Natural killer cell treated with Interleukin-12 subunit alpha and Interleukin-12 subunit beta and Interleukin-15 and Interleukin-18, amount 100 ng/mL, for 72 hours (primary cell): ENCODE data around the gene GATA2. TPM values are rescaled to one million over a fixed set of nuclear protein-coding genes. Genes with fewer than 3 reads are reported as not detected.

Experiments
- ATAC-seq, 2 donors: fragments of 150-1000 bp; cut with Tn5 transposase in 1 of 2; sonication (Bioruptor Pico), chemical (Tn5 transposase) in 1 of 2; 2 replicates each; pipeline ENCODE4 v1.10.0; 2021
- DNase-seq: peaks from one replicate; pipeline ENCODE4 v3.0.0; 2022; ENCODE audit warnings: low spot score
- H3K27ac Mint-ChIP-seq, 2 donors: 1 replicate in 1 of 2; 2 replicates in 1 of 2; pipeline ENCODE4 v1.8.0; 2022; ENCODE audit warnings: mixed read lengths in 2 of 2, mild to moderate bottlenecking in 1 of 2, moderate library complexity in 1 of 2
- H3K27me3 Mint-ChIP-seq, 2 donors: 1 replicate in 1 of 2; 2 replicates in 1 of 2; pipeline ENCODE4 v1.8.0; 2022; ENCODE audit warnings: mixed read lengths in 2 of 2
- H3K36me3 Mint-ChIP-seq: one replicate; pipeline ENCODE4 v1.8.0; 2022; ENCODE audit warnings: mixed read lengths
- H3K4me1 Mint-ChIP-seq, 2 donors: 1 replicate in 1 of 2; 2 replicates in 1 of 2; pipeline ENCODE4 v1.8.0; 2022; ENCODE audit warnings: low read depth in 2 of 2, mixed read lengths in 2 of 2, mild to moderate bottlenecking in 1 of 2
- H3K4me3 Mint-ChIP-seq: one replicate; pipeline ENCODE4 v1.8.0; 2022; ENCODE audit warnings: mixed read lengths
- H3K9me3 Mint-ChIP-seq: 2 replicates; pipeline ENCODE4 v1.8.0; 2022; ENCODE audit warnings: mixed read lengths
- total RNA-seq, 2 donors: library from RNA; stranded (reverse); gene quantifications; one replicate each; pipeline ENCODE4 v1.2.3, GENCODE V29; 2022

GATA2 gene
- total RNA-seq, 2 donors from 2014 or later: 1.6 to 72.7 TPM

GRCh38 chr3:128488636-128488990, 4.4 kb downstream of the GATA2 start:
- Mint-ChIP-seq H3K4me1 (peaks cover 5 to 6% of the 10 kb centered on the region in 2 donors), H3K9me3 (no peaks in the 10 kb centered on the region), H3K4me3 (peak overlapping the region; percentile 48), H3K27ac (no peak overlapping the region), H3K36me3 (no peaks in the 10 kb centered on the region), H3K27me3 (peaks cover 35 to 43% of the 10 kb centered on the region in 2 donors)
- no peak for ATAC-seq
- DNase-seq: peak; percentile 50

GRCh38 chr3:128487813-128488635, 5.0 kb downstream of the GATA2 start:
- Mint-ChIP-seq H3K27me3 (peaks cover 39 to 49% of the 10 kb centered on the region in 2 donors), H3K9me3 (no peaks in the 10 kb centered on the region), H3K36me3 (no peaks in the 10 kb centered on the region), H3K4me1 (peaks cover 9% of the 10 kb centered on the region in 2 donors), H3K27ac (no peak overlapping the region), H3K4me3 (peak overlapping the region; percentile 85)
- peak; percentile 41 to 61 for ATAC-seq
- peak; percentile 61 for DNase-seq

GRCh38 chr3:128487538-128487812, 5.5 kb downstream of the GATA2 start:
- H3K4me3 Mint-ChIP-seq: peak overlapping the region; percentile 85
- H3K4me1 Mint-ChIP-seq: peaks cover 10% of the 10 kb centered on the region in 2 donors
- ATAC-seq (peak in 1 of 2 donors; percentile 3), DNase-seq (no peak)
- H3K36me3 Mint-ChIP-seq: no peaks in the 10 kb centered on the region
- H3K27ac Mint-ChIP-seq: peak overlapping the region in 1 of 2 donors; percentile 35
- no peaks in the 10 kb centered on the region for H3K9me3 Mint-ChIP-seq
- peaks cover 42 to 54% of the 10 kb centered on the region in 2 donors for H3K27me3 Mint-ChIP-seq

GRCh38 chr3:128486681-128487537, 6.1 kb downstream of the GATA2 start:
- Mint-ChIP-seq H3K4me3 (peak overlapping the region; percentile 85), H3K27me3 (peaks cover 47 to 58% of the 10 kb centered on the region in 2 donors), H3K4me1 (peaks cover 10% of the 10 kb centered on the region in 2 donors), H3K27ac (peak overlapping the region in 1 of 2 donors; percentile 35), H3K9me3 (no peaks in the 10 kb centered on the region), H3K36me3 (no peaks in the 10 kb centered on the region)
- DNase-seq: peak; percentile 57
- no peak for ATAC-seq

GRCh38 chr3:128486205-128486628, 6.8 kb downstream of the GATA2 start:
- Mint-ChIP-seq H3K36me3 (no peaks in the 10 kb centered on the region), H3K9me3 (no peaks in the 10 kb centered on the region), H3K27ac (no peak overlapping the region), H3K4me1 (peaks cover 10% of the 10 kb centered on the region in 2 donors), H3K27me3 (peaks cover 46 to 53% of the 10 kb centered on the region in 2 donors), H3K4me3 (peak overlapping the region; percentile 85)
- ATAC-seq (no peak), DNase-seq (no peak)

- no peaks in the 10 kb centered on the region for H3K36me3 Mint-ChIP-seq
- no peaks in the 10 kb centered on the region for H3K9me3 Mint-ChIP-seq
- ATAC-seq: no peak
- no peak for DNase-seq
- no peak overlapping the region for H3K4me3 Mint-ChIP-seq
- H3K27me3 Mint-ChIP-seq: peaks cover 48 to 53% of the 10 kb centered on the region in 2 donors
- peaks cover 10% of the 10 kb centered on the region in 2 donors for H3K4me1 Mint-ChIP-seq
- H3K27ac Mint-ChIP-seq: peak overlapping the region in 1 of 2 donors; percentile 14
These were observed 7.5 kb downstream of the GATA2 start for GRCh38 chr3:128485282-128486204.

- ATAC-seq (no peak), DNase-seq (no peak)
- Mint-ChIP-seq H3K4me1 (peaks cover 7 to 10% of the 10 kb centered on the region in 2 donors), H3K27me3 (peaks cover 44 to 53% of the 10 kb centered on the region in 2 donors), H3K9me3 (no peaks in the 10 kb centered on the region), H3K36me3 (no peaks in the 10 kb centered on the region), H3K27ac (peak overlapping the region in 1 of 2 donors; percentile 14), H3K4me3 (no peak overlapping the region)
These were observed 8.4 kb downstream of the GATA2 start for GRCh38 chr3:128484404-128485281.

GRCh38 chr3:128483657-128484403, 9.2 kb downstream of the GATA2 start:
- peaks cover 44 to 55% of the 10 kb centered on the region in 2 donors for H3K27me3 Mint-ChIP-seq
- no peak overlapping the region for H3K4me3 Mint-ChIP-seq
- H3K9me3 Mint-ChIP-seq: no peaks in the 10 kb centered on the region

GRCh38 chr3:128482666-128483656, 10.0 kb downstream of the GATA2 start:
- Mint-ChIP-seq H3K4me1 (peaks cover 7 to 10% of the 10 kb centered on the region in 2 donors), H3K9me3 (no peaks in the 10 kb centered on the region), H3K27me3 (peaks cover 48 to 64% of the 10 kb centered on the region in 2 donors), H3K27ac (no peak overlapping the region), H3K4me3 (peak overlapping the region; percentile 50), H3K36me3 (no peaks in the 10 kb centered on the region)
- ATAC-seq: no peak
- DNase-seq: no peak

More at GRCh38 chr3:128483657-128484403, 9.2 kb downstream of the GATA2 start:
- peaks cover 7 to 10% of the 10 kb centered on the region in 2 donors for H3K4me1 Mint-ChIP-seq
- no peaks in the 10 kb centered on the region for H3K36me3 Mint-ChIP-seq
- ATAC-seq: no peak
- DNase-seq: no peak
- H3K27ac Mint-ChIP-seq: no peak overlapping the region

GRCh38 chr3:128482175-128482574, 10.8 kb downstream of the GATA2 start:
- H3K27ac Mint-ChIP-seq: no peak overlapping the region
- H3K4me1 Mint-ChIP-seq: peaks cover 4 to 6% of the 10 kb centered on the region in 2 donors
- no peak overlapping the region for H3K4me3 Mint-ChIP-seq

GRCh38 chr3:128481438-128481942, 11.5 kb downstream of the GATA2 start:
- H3K27me3 Mint-ChIP-seq: peaks cover 47 to 64% of the 10 kb centered on the region in 2 donors
- no peak for DNase-seq
- ATAC-seq: no peak
- no peak overlapping the region for H3K4me3 Mint-ChIP-seq
- H3K9me3 Mint-ChIP-seq: no peaks in the 10 kb centered on the region
- peaks cover 3 to 5% of the 10 kb centered on the region in 2 donors for H3K4me1 Mint-ChIP-seq
- no peak overlapping the region for H3K27ac Mint-ChIP-seq
- no peaks in the 10 kb centered on the region for H3K36me3 Mint-ChIP-seq

More at GRCh38 chr3:128482175-128482574, 10.8 kb downstream of the GATA2 start:
- H3K9me3 Mint-ChIP-seq: no peaks in the 10 kb centered on the region
- no peak for DNase-seq
- H3K36me3 Mint-ChIP-seq: no peaks in the 10 kb centered on the region
- peaks cover 47 to 67% of the 10 kb centered on the region in 2 donors for H3K27me3 Mint-ChIP-seq
- ATAC-seq: no peak
